SK-N-SH treated with all-trans-retinoic acid at 6 μM for 48 hours (cell line): Measurements from ENCODE around the gene RP9.

ENCODE experiments used
- ARNTL ChIP-seq: fragments of 450-650 bp; formaldehyde crosslinking; IDR thresholded peaks from 2 replicates; pipeline ENCODE4 v1.5.0; 2020; ENCODE audit warnings: low read depth, mild to moderate bottlenecking, moderate library complexity, borderline replicate concordance
- BACH2 ChIP-seq: fragments of 250-450 bp; sonication (Bioruptor Pico); IDR thresholded peaks from 2 replicates; pipeline ENCODE4 v1.9.0; 2021; ENCODE audit warnings: mild to moderate bottlenecking, borderline replicate concordance
- CREB5 ChIP-seq: fragments of 250-450 bp; sonication (Bioruptor Pico); IDR thresholded peaks from 2 replicates; pipeline ENCODE4 v1.5.1; 2020; ENCODE audit warnings: low read depth, mild to moderate bottlenecking, moderate library complexity
- CSDC2 ChIP-seq: fragments of 250-450 bp; sonication (Bioruptor Pico); IDR thresholded peaks from 2 replicates; pipeline ENCODE4 v1.5.0; 2020; ENCODE audit warnings: mild to moderate bottlenecking, moderate library complexity
- CSRNP3 ChIP-seq: fragments of 250-450 bp; sonication (Bioruptor Pico); IDR thresholded peaks from 2 replicates; pipeline ENCODE4 v1.5.1; 2021; ENCODE audit warnings: mild to moderate bottlenecking, moderate library complexity
- ISL1 ChIP-seq: fragments of 250-450 bp; sonication (Bioruptor Pico); IDR thresholded peaks from 2 replicates; pipeline ENCODE4 v2.1.2; 2022; ENCODE audit warnings: mild to moderate bottlenecking, moderate library complexity
- PATZ1 ChIP-seq: fragments of 250-450 bp; sonication (Bioruptor Pico); IDR thresholded peaks from 2 replicates; pipeline ENCODE4 v1.8.0; 2020; ENCODE audit warnings: mild to moderate bottlenecking, moderate library complexity, borderline replicate concordance
- SNAI2 ChIP-seq: fragments of 250-450 bp; sonication (Bioruptor Pico); IDR thresholded peaks from 2 replicates; pipeline ENCODE4 v1.5.0; 2020; ENCODE audit warnings: mild to moderate bottlenecking, moderate library complexity
- TCF4 ChIP-seq: fragments of 250-450 bp; sonication (Bioruptor Pico); IDR thresholded peaks from 2 replicates; pipeline ENCODE4 v1.8.0; 2021; ENCODE audit warnings: mild to moderate bottlenecking, moderate library complexity, borderline replicate concordance
- TOX ChIP-seq: fragments of 250-450 bp; sonication (Bioruptor Pico); IDR thresholded peaks from 2 replicates; pipeline ENCODE4 v1.8.0; 2021; ENCODE audit warnings: mild to moderate bottlenecking, moderate library complexity, borderline replicate concordance
- ZFP30 ChIP-seq: fragments of 450-650 bp; formaldehyde crosslinking; IDR thresholded peaks from 2 replicates; pipeline ENCODE4 v1.5.0; 2022; ENCODE audit warnings: mild to moderate bottlenecking, moderate library complexity

GRCh38 chr7:33073243-33073642 is 36.0 kb downstream of the RP9 start:
- TF ChIP-seq PATZ1 (CRISPR knock-in tag), result no peak
- TF ChIP-seq SNAI2 (CRISPR knock-in tag), result no peak
- no peak for TF ChIP-seq TCF4 (CRISPR knock-in tag)
- no peak for TF ChIP-seq CSDC2
- no peak for TF ChIP-seq ISL1
- no peak for TF ChIP-seq TOX
- TF ChIP-seq ZFP30, result no peak
- no peak for TF ChIP-seq ARNTL (CRISPR knock-in tag)
- TF ChIP-seq CREB5 (CRISPR knock-in tag), result no peak
- TF ChIP-seq BACH2 (CRISPR knock-in tag), result no peak
- TF ChIP-seq CSRNP3 (CRISPR knock-in tag), result no peak
